ENCODE data around the gene DCDC2B.
A peak's percentile ranks its signal among the peaks of the same experiment; 100 is the strongest.

DCDC2B gene

DNA sequence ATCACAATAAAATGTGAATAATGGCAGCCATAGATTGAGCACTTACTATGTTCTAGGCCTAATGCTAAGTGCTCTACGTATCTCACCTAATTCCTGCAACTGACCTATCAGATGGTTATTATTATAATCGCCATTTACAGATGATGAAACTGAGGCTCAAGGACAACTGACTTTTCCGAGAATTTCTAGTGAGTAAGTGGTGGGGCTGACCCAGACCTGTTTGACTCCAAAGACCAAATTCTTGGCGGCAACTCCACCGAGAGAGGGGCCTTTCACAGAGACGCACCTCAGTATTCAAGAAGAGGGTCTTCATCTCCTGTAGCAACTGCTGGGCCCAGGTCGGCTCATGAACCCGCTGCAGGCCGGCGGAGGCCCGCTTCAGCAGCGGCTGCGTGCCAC lies 12.7 kb downstream of the DCDC2B start:
- DNase-seq (ENCODE audit: low read depth in 1 of 2, low spot score in 1 of 2): no peak
- Histone ChIP-seq H3K4me3 (replicated peaks; ENCODE audit: insufficient read depth, low read length) (peak overlapping the region; percentile 94), H3K27me3 (ENCODE audit: insufficient read depth, poor library complexity, severe bottlenecking) (no peaks in the 10 kb centered on the region), H3K27ac (replicated peaks) (peak overlapping the region; percentile 75)
- TF ChIP-seq POLR2AphosphoS5 (IDR thresholded peaks at IDR 0.05; ENCODE audit: low read depth): no peak
- TF ChIP-seq, protein P1, sequence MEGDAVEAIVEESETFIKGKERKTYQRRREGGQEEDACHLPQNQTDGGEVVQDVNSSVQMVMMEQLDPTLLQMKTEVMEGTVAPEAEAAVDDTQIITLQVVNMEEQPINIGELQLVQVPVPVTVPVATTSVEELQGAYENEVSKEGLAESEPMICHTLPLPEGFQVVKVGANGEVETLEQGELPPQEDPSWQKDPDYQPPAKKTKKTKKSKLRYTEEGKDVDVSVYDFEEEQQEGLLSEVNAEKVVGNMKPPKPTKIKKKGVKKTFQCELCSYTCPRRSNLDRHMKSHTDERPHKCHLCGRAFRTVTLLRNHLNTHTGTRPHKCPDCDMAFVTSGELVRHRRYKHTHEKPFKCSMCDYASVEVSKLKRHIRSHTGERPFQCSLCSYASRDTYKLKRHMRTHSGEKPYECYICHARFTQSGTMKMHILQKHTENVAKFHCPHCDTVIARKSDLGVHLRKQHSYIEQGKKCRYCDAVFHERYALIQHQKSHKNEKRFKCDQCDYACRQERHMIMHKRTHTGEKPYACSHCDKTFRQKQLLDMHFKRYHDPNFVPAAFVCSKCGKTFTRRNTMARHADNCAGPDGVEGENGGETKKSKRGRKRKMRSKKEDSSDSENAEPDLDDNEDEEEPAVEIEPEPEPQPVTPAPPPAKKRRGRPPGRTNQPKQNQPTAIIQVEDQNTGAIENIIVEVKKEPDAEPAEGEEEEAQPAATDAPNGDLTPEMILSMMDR (IDR thresholded peaks at IDR 0.05; ENCODE audit: insufficient read depth, low read length): no peak

GRCh38 chr1:32221980-32222755 lies 13.3 kb downstream of the DCDC2B start, which contains the start of the genes EIF3I and TMEM234:
Gene EIF3I (plus strand): TSS chr1:32222407. CDS start chr1:32222442, 35 bp downstream.
Gene TMEM234 (minus strand): TSS chr1:32222353. CDS start chr1:32222322, 31 bp downstream.
- no peaks in the 10 kb centered on the region for H3K27me3 ChIP-seq (ENCODE audit: insufficient read depth, poor library complexity, severe bottlenecking)
- H3K4me3 ChIP-seq (replicated peaks; ENCODE audit: insufficient read depth, low read length): peak within 1 kb of the TSS; percentile 94
- TF ChIP-seq, protein P1 (IDR thresholded peaks at IDR 0.05; ENCODE audit: insufficient read depth, low read length): no peak
- peak; percentile 87 for TF ChIP-seq GABPA (IDR thresholded peaks at IDR 0.05; ENCODE audit: low read depth)
- peak; percentile 58 for TF ChIP-seq REST (IDR thresholded peaks at IDR 0.05; ENCODE audit: insufficient replicate concordance, low read depth)
- TF ChIP-seq SPI1 (IDR thresholded peaks at IDR 0.05; ENCODE audit: borderline replicate concordance, low read depth): peak; percentile 35; the same call in 1 of the 2 replicates
- TF ChIP-seq POLR2AphosphoS5 (IDR thresholded peaks at IDR 0.05; ENCODE audit: low read depth): peak; percentile 85
- DNase-seq (ENCODE audit: low read depth in 1 of 2, low spot score in 1 of 2): peak; percentile 86 to 92
- peak within 1 kb of the TSS; percentile 75 for H3K27ac ChIP-seq (replicated peaks)

DNA sequence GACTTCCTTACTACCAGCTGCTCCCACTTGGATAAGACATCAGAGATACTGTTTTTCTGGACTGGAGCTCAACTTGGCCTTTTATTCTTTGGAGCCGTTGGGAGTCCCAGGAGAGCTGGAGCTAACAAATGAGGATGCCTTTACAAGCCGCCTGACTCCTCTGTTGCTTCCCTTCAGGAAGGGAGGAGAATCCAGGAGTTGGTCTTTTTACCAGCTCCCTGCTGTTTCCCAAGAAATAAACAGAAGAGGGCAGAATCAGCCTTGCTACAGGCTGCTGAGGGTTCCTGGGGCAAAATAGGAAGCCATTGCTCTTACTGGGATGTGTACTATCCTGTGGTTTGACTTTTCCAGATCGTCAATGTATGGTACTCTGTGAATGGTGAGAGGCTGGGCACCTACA lies 14.8 kb downstream of the DCDC2B start:
- H3K27me3 ChIP-seq (ENCODE audit: insufficient read depth, poor library complexity, severe bottlenecking): no peaks in the 10 kb centered on the region
- TF ChIP-seq, protein P1 (IDR thresholded peaks at IDR 0.05; ENCODE audit: insufficient read depth, low read length): no peak
- no peak for TF ChIP-seq SPI1 (IDR thresholded peaks at IDR 0.05; ENCODE audit: borderline replicate concordance, low read depth)
- no peak for TF ChIP-seq POLR2AphosphoS5 (IDR thresholded peaks at IDR 0.05; ENCODE audit: low read depth)
- no peak for TF ChIP-seq GABPA (IDR thresholded peaks at IDR 0.05; ENCODE audit: low read depth)
- no peak for TF ChIP-seq REST (IDR thresholded peaks at IDR 0.05; ENCODE audit: insufficient replicate concordance, low read depth)

More for the DNA sequence above, 14.8 kb downstream of the DCDC2B start:
- Histone ChIP-seq H3K27ac (replicated peaks) (no peak overlapping the region), H3K4me3 (replicated peaks; ENCODE audit: insufficient read depth, low read length) (no peak overlapping the region)
- no peak for DNase-seq (ENCODE audit: low read depth in 1 of 2, low spot score in 1 of 2)

Measured in HL-60 (cell line).